Endothelial cell of umbilical vein (primary cell): ENCODE results near the gene TRIM2. TPM values are rescaled to one million over a fixed set of nuclear protein-coding genes. Genes with fewer than 3 reads are reported as not detected.

ENCODE experiments used
- BruUV-seq: library from RNA; stranded (reverse); fragments of 400-500 nt; replicated peaks from 2 replicates; lab custom pipeline; 2021; lab: Mats Ljungman, UMichigan
- CTCF ChIA-PET: fragments of 300-600, 350-600 bp; sonication (Branson Sonifier 250); formaldehyde crosslinking; loops from one replicate; lab custom pipeline; 2021; ENCODE audit warnings: antibody characterized with exemption, inconsistent platforms; lab: Charles Lee
- POLR2A ChIA-PET: fragments of 300-600, 350-600 bp; sonication (Branson Sonifier 250); formaldehyde crosslinking; loops from one replicate; lab custom pipeline; 2021; ENCODE audit warnings: antibody characterized with exemption, inconsistent platforms; lab: Charles Lee
- DNase-seq: peaks from one replicate; pipeline ENCODE4 v3.0.0-alpha.2; 2011; ENCODE audit warnings: low read depth, low spot score
- FAIRE-seq: peaks from 2 replicates; lab custom pipeline; 2011; peaks lifted over from hg19 to GRCh38; lab: Jason Lieb, UNC
- H2AFZ ChIP-seq: 2 replicates; pipeline ENCODE4 v1.6.0; 2012; ENCODE audit warnings: low read depth, low read length, control low read depth, inconsistent platforms
- H3K27ac ChIP-seq: 2 replicates; pipeline ENCODE4 v1.5.1; 2011; ENCODE audit warnings: low read depth, mild to moderate bottlenecking, control low read depth, low read length, moderate library complexity; ENCODE audit not compliant: insufficient read depth
- H3K27me3 ChIP-seq, 2 experiments: 2 replicates each; pipeline versions ENCODE4 v1.6.0 to v1.6.1; 2011; ENCODE audit warnings: low read length in 2 of 2, mixed read lengths in 1 of 2; ENCODE audit not compliant: control insufficient read depth in 2 of 2, insufficient read depth in 2 of 2
- H3K36me3 ChIP-seq, 2 experiments: 2 replicates in 1 of 2; 3 replicates in 1 of 2; pipeline ENCODE4 v1.5.1; 2011; ENCODE audit warnings: low read length in 2 of 2, mild to moderate bottlenecking in 1 of 2, moderate library complexity in 1 of 2; ENCODE audit not compliant: control insufficient read depth in 2 of 2, insufficient read depth in 2 of 2; ENCODE audit errors: extremely low read depth in 1 of 2
- H3K4me1 ChIP-seq: 3 replicates; pipeline ENCODE4 v1.5.1; 2011; ENCODE audit warnings: mild to moderate bottlenecking, low read length; ENCODE audit not compliant: control insufficient read depth, insufficient read depth; ENCODE audit errors: extremely low read depth
- H3K4me2 ChIP-seq: 2 replicates; pipeline ENCODE4 v1.6.1; 2011; ENCODE audit warnings: low read length, control low read depth, mixed read lengths; ENCODE audit not compliant: insufficient read depth
- H3K4me3 ChIP-seq, 3 experiments: fragments of 200-600 bp in 1 of 3; sonication (generic), shearing (Covaris generic) in 1 of 3; replicated peaks in 1 of 3; 2 replicates each; pipeline ENCODE4 v1.5.1; 2011 to 2016; ENCODE audit warnings: control low read depth in 3 of 3, low read length in 3 of 3, mild to moderate bottlenecking in 2 of 3, inconsistent platforms in 1 of 3, low read depth in 1 of 3, moderate library complexity in 1 of 3; ENCODE audit not compliant: insufficient read depth in 1 of 3
- H3K79me2 ChIP-seq: 2 replicates; pipeline ENCODE4 v1.6.0; 2012; ENCODE audit warnings: low read length, inconsistent platforms; ENCODE audit not compliant: control insufficient read depth, insufficient read depth
- H3K9ac ChIP-seq: replicated peaks from 2 replicates; pipeline ENCODE3; 2011; ENCODE audit warnings: low read length, control low read depth; ENCODE audit not compliant: insufficient read depth; ENCODE audit errors: extremely low read depth
- H3K9me1 ChIP-seq: replicated peaks from 3 replicates; pipeline ENCODE4 v1.6.0; 2011; ENCODE audit warnings: mild to moderate bottlenecking, low read length; ENCODE audit not compliant: control insufficient read depth, insufficient read depth; ENCODE audit errors: extremely low read depth
- H3K9me3 ChIP-seq: replicated peaks from 2 replicates; pipeline ENCODE4 v1.5.1; 2012; ENCODE audit warnings: low read length, inconsistent platforms; ENCODE audit not compliant: control insufficient read depth, insufficient read depth
- H4K20me1 ChIP-seq: replicated peaks from 2 replicates; pipeline ENCODE3; 2011; ENCODE audit warnings: mild to moderate bottlenecking, low read length; ENCODE audit not compliant: control insufficient read depth, insufficient read depth; ENCODE audit errors: extremely low read depth
- CTCF ChIP-seq, 2 donors: IDR thresholded peaks; 1 replicate in 1 of 2; 2 replicates in 1 of 2; pipeline ENCODE4 v1.5.1; 2011; ENCODE audit warnings: low read length in 2 of 2, mild to moderate bottlenecking in 2 of 2, moderate library complexity in 2 of 2, control low read depth in 1 of 2, inconsistent platforms in 1 of 2, low read depth in 1 of 2; ENCODE audit not compliant: insufficient read depth in 1 of 2; ENCODE audit errors: extremely low read depth in 1 of 2
- EZH2 ChIP-seq: IDR thresholded peaks from 2 replicates; pipeline ENCODE4 v1.6.1; 2012; ENCODE audit warnings: borderline replicate concordance, low read depth, mild to moderate bottlenecking, moderate library complexity, low read length, inconsistent platforms; ENCODE audit not compliant: severe bottlenecking
- FOS ChIP-seq: IDR thresholded peaks from 2 replicates; pipeline ENCODE4 v1.6.1; 2011; ENCODE audit warnings: mild to moderate bottlenecking, low read length, moderate library complexity, borderline replicate concordance; ENCODE audit not compliant: insufficient read depth
- GATA2 ChIP-seq: IDR thresholded peaks from 2 replicates; pipeline ENCODE4 v1.7.0; 2011; ENCODE audit warnings: low read depth, mild to moderate bottlenecking, moderate library complexity, mixed read lengths, low read length; ENCODE audit not compliant: insufficient read length, insufficient read depth
- JUN ChIP-seq: IDR thresholded peaks from 2 replicates; pipeline ENCODE4 v1.6.1; 2011; ENCODE audit warnings: borderline replicate concordance, low read depth; ENCODE audit not compliant: insufficient read length, insufficient read depth
- MAX ChIP-seq: IDR thresholded peaks from 2 replicates; pipeline ENCODE4 v1.6.1; 2011; ENCODE audit not compliant: insufficient read depth, insufficient read length
- MYC ChIP-seq: IDR thresholded peaks from one replicate; pipeline ENCODE4 v1.6.1; 2011; ENCODE audit warnings: mild to moderate bottlenecking, low read depth, low read length
- POLR2A ChIP-seq: IDR thresholded peaks from 2 replicates; pipeline ENCODE4 v1.6.1; 2012; ENCODE audit warnings: low read depth, mild to moderate bottlenecking, control low read depth, low read length
- POLR2AphosphoS5 ChIP-seq: IDR thresholded peaks from 2 replicates; pipeline ENCODE4 v1.6.1; 2012; ENCODE audit warnings: low read depth, mild to moderate bottlenecking, control low read depth, low read length, moderate library complexity; ENCODE audit not compliant: insufficient read depth
- dilution Hi-C: fragments of 300-500 bp; cut with MboI; formaldehyde crosslinking; loops from one replicate; pipeline ENCODE4 v1.15.0; 2019; ENCODE audit warnings: low sequenced_read_pairs; ENCODE audit not compliant: extremely low pct_ligation_motif_present
- intact Hi-C: fragments of 100-400 bp; cut with micrococcal nuclease; formaldehyde crosslinking; loops from one replicate; pipeline ENCODE4 v1.10.0; 2022
- polyA plus RNA-seq, 4 experiments: library from polyadenylated mRNA; depleted of rRNA in 3 of 4; stranded (reverse) in 3 of 4; unstranded in 1 of 4; fragments of >200 nt; gene quantifications; 2 replicates each; pipeline versions ENCODE4 v1.2.1 to v1.2.3, GENCODE V29; 2011 to 2012; ENCODE audit warnings: missing spikeins in 1 of 4
- total RNA-seq: library from RNA; stranded (reverse); gene quantifications from 2 replicates; pipeline ENCODE4 v1.2.3, GENCODE V29; 2021

TRIM2 gene
- total and polyA plus RNA-seq, 2 donors (not counting 3 experiments of a cell fraction or from before 2014, with no cell fraction given) = 6.8 to 19.7 TPM

DNA sequence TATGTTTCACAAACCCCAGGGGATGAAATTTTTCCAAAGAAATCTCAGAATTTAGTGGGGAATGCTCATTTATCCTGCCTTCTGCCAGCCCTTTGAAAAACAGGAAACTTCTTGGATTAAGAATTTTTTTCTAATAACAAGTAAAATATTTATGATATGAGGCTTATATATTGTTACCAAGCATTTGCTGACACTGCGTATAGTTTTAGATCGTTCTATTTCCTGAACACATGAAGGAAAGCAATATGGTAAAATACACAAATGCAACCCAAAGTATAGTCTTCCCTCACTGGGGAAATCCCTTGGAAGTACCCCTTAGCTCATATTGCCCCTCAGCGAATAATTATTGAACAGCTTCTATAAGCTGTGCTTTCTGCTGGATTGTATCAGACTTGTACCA lies 85.9 kb downstream of the TRIM2 start:
- Histone ChIP-seq H3K4me1 (no peaks in the 10 kb centered on the region), H3K27me3 (no peaks in the 10 kb centered on the region), H3K4me2 (no peak overlapping the region), H3K4me3 (no peak overlapping the region), H4K20me1 (no peaks in the 10 kb centered on the region), H3K9ac (no peak overlapping the region), H3K9me1 (no peaks in the 10 kb centered on the region), H2AFZ (no peak overlapping the region), H3K79me2 (no peaks in the 10 kb centered on the region), H3K27ac (no peak overlapping the region), H3K9me3 (no peaks in the 10 kb centered on the region), H3K36me3 (no peaks in the 10 kb centered on the region)
- TF ChIP-seq MYC (no peak), GATA2 (no peak), POLR2AphosphoS5 (no peak), POLR2A (no peak), MAX (no peak)
- dilution Hi-C loops (no loop called here), intact Hi-C loops (loop anchor here (5.0 kb wide), 1 partner anchor 152 kb away; no protein-coding TSS in a partner anchor)
- no TSS peak for BruUV-seq
- DNase-seq = peak; percentile 12
- POLR2A ChIA-PET = no interaction called here
- no peak for FAIRE-seq
- CTCF ChIA-PET = interaction anchor here (1.5 kb wide), 1 partner anchor 8 kb away, joined by 7 read pairs; no protein-coding TSS in a partner anchor

- no peaks in the 10 kb centered on the region for H4K20me1 ChIP-seq
- H2AFZ ChIP-seq = no peak overlapping the region
- no peak overlapping the region for H3K4me3 ChIP-seq
- no peak overlapping the region for H3K4me2 ChIP-seq
- CTCF ChIA-PET = interaction anchor here (0.9 to 1.5 kb wide), 2 partner anchors 10 kb away, joined by 3 to 7 read pairs; no protein-coding TSS in a partner anchor
- DNase-seq (no peak), FAIRE-seq (no peak)
- peaks cover 0 to 3% of the 10 kb centered on the region in 2 experiments for H3K36me3 ChIP-seq
- no peaks in the 10 kb centered on the region for H3K27me3 ChIP-seq
- H3K27ac ChIP-seq = no peak overlapping the region
- no TSS peak for BruUV-seq
- no peaks in the 10 kb centered on the region for H3K79me2 ChIP-seq
- POLR2A ChIA-PET = no interaction called here
- no peaks in the 10 kb centered on the region for H3K9me3 ChIP-seq
- intact Hi-C loops = loop anchor here (5.0 kb wide), 1 partner anchor 151 kb away; no protein-coding TSS in a partner anchor
- H3K4me1 ChIP-seq = no peaks in the 10 kb centered on the region
- H3K9me1 ChIP-seq = no peaks in the 10 kb centered on the region
- H3K9ac ChIP-seq = no peak overlapping the region
- dilution Hi-C loops = no loop called here
- TF ChIP-seq POLR2A (no peak), CTCF (IDR thresholded peaks at IDR 0.05; ENCODE audit: extremely low read depth in 1 of 2, insufficient read depth in 1 of 2, low read depth in 1 of 2, low read length in 2 of 2) (no peak), MAX (no peak), POLR2AphosphoS5 (no peak), GATA2 (no peak), FOS (no peak), MYC (no peak), JUN (no peak), EZH2 (no peak)
Observed at GRCh38 chr4:153291562-153291961, 87.3 kb downstream of the TRIM2 start.
